Nucleus accumbens (tissue), 56 donors: ENCODE data around the gene SLC33A1.
"Not testable (repeated sequence)": the region's sequence is repeated elsewhere in the genome, so short reads cannot be mapped to it uniquely, and the experiment has no call there.

Experiments used
- DNase-seq, 56 donors: peaks; one replicate each; lab custom pipeline; 2025; lab: John Stamatoyannopoulos, UW

SLC33A1 gene

GRCh38 chr3:155854141-155854940 lies at the start of gene SLC33A1:
SLC33A1 (minus strand) TSS chr3:155854427; CDS start chr3:155853997, 430 bp downstream.
- peak; percentile 91 to 100 (median 99) for DNase-seq

DNA sequence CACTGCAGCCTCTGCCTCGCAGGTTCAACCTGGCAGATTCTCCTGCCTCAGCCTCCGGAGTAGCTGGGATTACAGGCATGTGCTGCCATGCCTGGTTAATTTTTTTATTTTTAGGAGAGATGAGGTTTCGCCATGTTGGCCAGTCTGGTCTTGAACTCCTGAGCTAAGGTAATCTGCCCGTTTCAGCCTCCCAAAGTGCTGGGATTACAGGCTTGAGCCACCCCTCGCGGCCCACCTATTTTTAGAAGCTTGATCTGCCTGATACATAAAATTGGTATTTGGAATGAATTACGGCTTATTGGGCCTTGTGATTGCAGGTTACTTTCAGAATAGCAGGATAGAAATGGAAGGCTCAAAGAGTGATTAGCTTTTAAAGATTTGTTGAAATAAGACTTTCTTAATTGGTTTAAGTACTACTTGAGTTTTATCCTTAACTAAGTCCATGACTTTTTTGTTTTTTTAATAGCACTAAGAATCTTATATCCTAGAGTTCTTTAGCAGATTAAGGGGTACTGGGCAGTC lies 41.2 kb upstream of the SLC33A1 start:
- DNase-seq = no peak

- DNase-seq = no peak
Observed at GRCh38 chr3:155891321-155891720, 37.1 kb upstream of the SLC33A1 start.

GRCh38 chr3:155890671-155891190 lies 36.5 kb upstream of the SLC33A1 start:
- no peak for DNase-seq

DNA sequence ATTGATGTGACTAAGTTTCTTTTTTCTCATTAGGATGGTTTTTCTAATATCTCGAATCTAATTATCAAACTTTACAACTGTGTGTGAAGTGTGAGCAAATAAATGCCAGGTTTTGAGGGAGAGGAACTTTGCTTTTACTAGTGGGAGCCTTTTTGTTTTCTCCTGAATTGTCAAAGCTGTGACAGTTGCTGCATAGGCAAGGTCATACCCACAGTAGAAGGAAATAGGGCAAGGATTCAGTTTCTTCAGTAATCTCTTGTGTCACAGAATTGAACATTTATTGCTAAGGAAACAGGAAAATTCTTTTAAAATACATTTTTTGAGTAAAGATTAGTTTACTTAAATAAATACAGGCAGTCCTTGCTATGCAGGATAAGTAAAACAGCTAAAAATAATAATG lies 35.7 kb upstream of the SLC33A1 start:
- no peak for DNase-seq

- no peak for DNase-seq
Observed at GRCh38 chr3:155889212-155889611, 35.0 kb upstream of the SLC33A1 start.

GRCh38 chr3:155886915-155887314 lies 32.7 kb upstream of the SLC33A1 start:
- no peak for DNase-seq

DNA sequence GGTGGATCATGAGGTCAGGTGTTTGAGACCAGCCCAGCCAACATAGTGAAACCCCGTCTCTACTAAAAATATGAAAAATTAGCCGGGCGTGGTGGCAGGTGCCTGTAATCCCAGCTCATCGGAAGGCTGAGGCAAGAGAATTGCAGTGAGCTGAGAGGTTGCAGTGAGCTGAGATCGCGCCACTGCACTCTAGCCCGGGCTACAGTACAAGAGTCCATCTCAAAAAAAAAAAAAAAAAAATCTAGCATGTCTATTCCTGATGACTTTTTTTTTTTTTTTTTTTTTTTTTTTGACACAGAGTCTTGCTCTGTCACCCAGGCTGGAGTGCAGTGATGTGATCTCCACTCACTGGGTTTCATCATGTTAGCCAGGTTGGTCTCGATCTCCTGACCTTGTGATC lies 32.1 kb upstream of the SLC33A1 start:
- not testable (repeated sequence) for DNase-seq

DNA sequence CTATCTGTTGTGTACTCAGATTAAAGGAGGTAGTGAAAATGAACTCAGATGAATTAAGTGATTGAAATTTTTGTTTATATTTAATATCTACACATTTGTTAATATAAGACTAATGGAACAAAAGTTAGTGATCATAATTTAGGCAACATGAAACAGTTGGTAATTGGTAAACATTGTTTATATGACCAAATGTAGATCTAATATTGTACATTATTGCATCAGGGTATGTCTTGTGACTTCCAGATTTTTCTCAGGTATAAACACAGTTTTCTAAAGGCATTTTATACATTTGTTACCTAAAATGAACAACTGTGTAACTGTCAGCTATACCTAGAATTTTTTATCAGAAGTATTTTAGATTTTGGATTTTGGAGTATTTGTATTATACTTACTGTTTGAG lies 31.1 kb upstream of the SLC33A1 start:
- no peak for DNase-seq

- DNase-seq = no peak
Observed at GRCh38 chr3:155884292-155884691, 30.1 kb upstream of the SLC33A1 start.

- no peak for DNase-seq
Observed at GRCh38 chr3:155880286-155880685, 26.1 kb upstream of the SLC33A1 start.

DNA sequence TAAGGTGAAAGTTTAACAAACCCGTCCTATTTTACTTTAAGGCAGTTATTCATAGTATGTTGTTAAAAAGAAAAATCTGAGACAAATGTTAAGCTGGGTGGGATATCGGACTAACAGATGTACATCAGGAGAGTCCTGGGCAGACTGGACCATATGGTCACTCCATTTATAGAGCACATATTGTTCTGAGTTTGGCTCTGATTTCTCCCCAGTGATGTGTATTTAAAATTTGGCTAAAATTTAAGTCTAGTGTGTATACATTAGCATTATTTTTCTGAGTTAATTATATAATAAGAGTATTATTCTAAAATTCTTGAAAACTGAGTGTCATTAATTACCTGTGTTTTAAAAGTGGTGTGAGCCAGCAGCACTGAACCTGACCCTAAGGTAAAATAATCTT lies 22.3 kb upstream of the SLC33A1 start:
- no peak for DNase-seq

DNA sequence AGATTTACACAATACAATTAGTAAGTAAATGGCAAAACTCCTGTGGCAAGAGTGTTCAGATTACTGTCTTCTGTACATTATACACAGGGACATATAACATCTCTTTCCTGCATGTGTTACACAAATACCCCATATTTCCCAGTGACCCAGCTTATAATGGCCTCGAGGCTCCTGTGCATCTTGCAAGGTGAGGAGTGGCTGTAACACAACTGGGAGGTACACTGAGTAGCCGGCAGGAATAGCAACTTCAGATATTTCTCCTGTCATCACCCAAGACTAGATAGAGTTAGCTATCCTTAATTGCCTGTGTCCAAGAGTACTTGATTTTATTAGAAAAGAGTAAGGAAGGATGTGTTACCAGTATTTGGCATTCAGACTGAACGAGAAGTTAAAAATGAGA lies 21.8 kb upstream of the SLC33A1 start:
- DNase-seq = no peak

DNA sequence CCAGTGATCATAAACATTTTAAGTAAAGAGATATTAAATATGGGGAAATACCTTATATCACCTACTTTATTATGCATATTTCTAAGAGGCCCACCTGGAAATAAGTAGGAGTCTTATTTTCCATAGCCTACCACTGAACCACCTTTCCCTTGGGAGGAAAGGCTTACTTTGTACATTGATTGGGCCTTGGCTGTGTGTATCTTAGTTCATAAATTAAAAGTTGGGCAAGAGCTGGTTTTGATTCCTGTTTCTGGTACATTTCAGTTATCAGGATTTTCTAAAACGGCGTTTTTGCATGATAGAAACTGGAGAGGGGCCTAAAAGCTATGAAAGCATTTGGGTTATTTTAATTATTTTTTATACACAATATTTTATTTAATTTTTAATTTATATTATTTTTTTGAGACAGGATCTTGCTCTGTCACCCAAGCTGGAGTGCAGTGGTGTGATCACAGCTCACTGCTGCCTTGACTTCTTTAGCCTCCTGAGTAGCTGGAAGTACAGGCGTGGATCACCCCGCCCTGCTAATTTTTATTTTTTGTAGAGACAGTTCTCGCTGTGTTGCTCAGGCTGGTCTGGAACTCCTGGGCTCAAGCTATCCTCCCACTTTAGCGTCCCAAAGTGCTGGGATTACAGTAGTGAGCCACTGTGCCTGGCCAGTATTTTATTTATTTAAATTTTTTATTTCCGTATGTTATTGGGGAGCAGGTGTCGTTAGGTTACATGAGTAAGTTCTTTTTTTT lies 18.8 kb upstream of the SLC33A1 start:
- DNase-seq = no peak

DNA sequence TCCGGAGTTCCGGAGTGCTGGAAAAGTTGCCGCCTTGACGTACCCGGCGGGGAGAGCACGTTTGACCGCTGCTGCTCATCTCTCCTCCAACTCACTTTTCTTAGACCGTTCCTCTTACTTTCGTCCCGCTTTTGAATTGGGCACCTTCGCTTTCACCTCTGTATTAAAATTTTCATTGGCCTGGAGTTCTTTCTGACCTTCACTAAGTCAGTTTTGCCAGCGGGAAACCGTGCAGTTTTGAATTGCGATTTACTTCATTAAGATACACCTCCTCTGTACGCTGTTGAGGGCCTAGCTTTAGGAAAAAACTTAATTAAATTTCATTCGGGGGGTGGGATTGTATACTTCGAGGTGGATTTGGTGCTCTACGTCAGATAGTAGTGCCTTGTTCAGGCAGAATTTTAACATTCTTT lies 17.5 kb upstream of the SLC33A1 start:
- peak in 1 of 56 donors; percentile 52 for DNase-seq

DNA sequence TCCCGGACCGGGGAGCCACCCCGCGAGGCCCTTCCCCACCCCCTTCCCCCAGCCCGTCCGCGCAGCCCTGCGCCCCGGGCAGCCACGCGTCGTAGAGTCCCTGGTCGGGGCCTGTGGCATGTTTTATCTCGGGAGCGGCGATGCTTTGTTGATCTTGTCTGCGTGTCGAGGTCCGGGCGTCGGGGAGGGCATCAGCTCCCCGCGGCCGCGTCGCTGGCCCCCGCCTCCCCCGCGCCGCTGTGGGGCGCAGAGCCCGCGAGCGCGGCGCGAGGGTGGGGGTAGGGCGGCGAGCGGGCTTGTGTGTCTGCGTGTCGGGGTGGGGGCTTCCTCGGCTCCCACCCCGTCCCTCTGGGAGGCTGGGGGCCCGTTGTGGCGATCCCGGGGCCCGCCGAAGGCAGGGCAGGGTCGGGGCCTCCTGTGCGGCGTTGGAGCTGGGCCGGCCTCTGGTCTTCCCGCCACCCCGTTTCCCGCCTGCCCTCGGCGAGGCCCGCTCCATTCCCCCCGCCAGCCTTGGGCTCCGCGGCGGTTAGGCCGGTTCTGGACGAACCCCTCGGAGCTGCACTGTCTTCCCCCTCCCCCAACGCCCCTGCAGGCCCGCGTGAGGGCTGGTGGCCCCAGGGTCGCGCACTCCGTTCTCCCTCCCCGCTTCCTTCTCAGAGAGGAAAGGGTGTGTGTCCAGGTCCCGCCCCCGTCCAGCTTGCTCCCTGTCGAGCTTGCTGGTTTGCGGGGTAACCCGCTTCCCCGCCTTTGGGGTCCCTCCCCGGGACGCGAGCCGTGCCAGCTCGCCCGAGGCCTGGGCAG lies 16.9 kb upstream of the SLC33A1 start:
- DNase-seq = peak in 49 of 56 donors; percentile 6 to 72 (median 47)

DNA sequence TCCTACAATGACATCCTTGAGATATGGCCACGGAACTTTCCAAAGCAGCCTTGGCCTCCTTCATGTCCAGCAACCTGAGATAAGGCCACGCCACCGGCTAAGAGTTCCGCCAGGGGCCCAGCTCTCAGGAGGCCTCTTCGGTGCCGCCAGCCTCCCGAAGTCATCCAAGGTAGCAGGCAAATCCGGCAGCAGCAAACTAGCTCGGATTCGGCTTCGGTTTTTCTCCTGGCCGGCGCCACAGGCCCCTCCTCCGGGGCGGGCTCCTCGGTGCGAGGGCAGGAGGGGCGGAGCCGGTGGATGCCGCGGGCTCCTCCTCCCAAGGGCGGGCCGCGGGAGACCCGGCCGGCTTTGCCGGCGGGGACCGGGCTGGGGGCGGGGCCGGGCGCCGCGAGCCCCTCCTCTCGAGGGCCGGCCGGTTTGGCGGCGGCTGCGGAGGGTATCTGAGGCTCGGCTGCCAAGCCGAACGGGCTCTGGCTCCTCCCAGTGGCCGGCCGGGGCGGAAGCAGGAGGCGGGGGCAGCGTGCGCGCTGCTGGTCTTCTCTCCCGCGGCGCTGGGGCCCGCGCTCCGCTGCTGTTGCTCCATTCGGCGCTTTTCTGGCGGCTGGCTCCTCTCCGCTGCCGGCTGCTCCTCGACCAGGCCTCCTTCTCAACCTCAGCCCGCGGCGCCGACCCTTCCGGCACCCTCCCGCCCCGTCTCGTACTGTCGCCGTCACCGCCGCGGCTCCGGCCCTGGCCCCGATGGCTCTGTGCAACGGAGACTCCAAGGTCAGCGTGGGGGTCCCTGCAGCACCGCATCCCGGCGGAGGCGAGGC lies 16.1 kb upstream of the SLC33A1 start, which contains the start of gene GMPS:
TSS of gene GMPS (plus strand) at position 518 of the 812 bp plus-strand sequence. CDS start at position 739, 221 bp downstream.
- DNase-seq = peak; percentile 57 to 96 (median 90)

GRCh38 chr3:155869691-155870090 lies 15.5 kb upstream of the SLC33A1 start:
- no peak for DNase-seq

- DNase-seq = no peak
Observed at GRCh38 chr3:155863072-155863784, 9.0 kb upstream of the SLC33A1 start.
